ENCODE measurements around the gene INTS13.
"Not testable (repeated sequence)": the region's sequence is repeated elsewhere in the genome, so short reads cannot be mapped to it uniquely, and the experiment has no call there.

Gene INTS13

DNA sequence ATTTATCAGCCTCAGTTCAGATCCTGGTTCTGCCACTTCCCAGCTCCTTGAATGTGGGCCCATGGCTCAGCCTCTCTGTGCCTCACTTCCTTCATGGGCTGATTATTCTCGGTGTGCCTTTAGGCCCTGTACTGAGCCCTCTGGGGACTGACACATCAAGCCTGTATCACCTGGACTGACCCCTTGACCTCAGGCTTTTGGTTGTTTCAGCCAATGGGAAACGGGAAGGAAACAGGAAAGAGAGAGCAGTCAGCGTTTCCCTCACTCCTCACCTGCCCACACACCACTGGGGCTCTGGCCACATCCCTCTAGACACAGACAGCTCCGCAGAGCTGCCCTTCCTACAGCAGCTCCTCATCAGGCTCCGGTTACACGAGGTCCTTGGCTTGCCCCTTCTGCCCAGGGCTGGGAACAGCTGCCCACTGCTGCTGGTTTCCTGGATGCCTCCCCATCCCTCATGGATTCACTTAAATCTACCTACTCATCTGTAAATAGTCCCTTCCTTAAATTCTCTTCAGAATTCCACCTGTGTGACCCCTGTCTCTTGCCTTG, 67.8 kb downstream of the INTS13 start:
- DNase-seq (ENCODE audit: low read depth) = no peak

DNA sequence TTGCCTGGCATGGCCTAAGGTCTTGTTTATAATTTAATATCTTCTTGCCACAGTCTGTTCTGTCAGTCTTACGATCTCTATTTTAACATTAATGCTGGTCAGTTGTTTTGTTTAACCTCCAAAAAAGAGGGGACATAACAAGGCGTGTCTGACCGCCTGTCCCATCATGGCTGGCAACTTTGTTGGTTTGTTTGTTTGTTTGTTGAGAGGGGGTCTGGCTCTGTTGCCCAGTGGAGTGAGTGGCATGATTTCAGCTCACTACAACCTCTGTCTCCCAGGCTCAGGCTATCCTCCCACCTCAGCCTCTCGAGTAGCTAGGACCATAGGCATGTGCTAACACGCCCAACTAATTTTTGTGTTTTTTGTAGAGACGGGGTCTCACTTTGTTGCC, 68.7 kb downstream of the INTS13 start:
- DNase-seq (ENCODE audit: low read depth) = no peak

DNA sequence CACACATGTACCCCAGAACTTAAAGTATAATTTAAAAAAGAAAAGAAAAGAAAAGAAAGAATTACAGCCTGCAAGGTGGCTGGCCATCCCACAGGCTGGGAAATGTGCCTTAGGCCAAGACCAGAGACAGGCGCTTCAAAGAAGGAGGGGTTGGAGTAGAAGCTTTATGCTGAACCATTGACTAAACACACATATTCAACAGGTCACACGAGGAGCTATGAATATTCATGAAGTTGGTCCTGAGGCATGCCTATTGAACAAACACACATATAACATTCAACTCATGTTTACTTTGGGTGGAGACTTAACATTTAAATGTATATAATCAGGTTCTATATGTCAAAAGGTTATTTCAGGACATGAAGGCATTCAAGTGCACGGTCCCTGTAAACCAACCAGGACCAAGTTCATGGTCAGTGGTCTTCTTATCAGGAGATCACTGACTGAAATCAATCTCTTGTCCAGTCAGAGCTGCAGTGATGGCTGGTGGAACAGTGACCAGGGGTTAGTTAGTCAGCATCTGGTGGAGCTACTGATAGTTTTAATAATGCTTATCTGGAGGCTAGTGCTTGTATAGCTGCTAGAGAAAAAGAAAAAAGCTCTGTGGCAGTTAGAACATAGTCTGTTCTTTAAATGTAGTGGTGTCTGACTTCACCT, 69.2 kb downstream of the INTS13 start:
- no peak for DNase-seq (ENCODE audit: low read depth)

DNA sequence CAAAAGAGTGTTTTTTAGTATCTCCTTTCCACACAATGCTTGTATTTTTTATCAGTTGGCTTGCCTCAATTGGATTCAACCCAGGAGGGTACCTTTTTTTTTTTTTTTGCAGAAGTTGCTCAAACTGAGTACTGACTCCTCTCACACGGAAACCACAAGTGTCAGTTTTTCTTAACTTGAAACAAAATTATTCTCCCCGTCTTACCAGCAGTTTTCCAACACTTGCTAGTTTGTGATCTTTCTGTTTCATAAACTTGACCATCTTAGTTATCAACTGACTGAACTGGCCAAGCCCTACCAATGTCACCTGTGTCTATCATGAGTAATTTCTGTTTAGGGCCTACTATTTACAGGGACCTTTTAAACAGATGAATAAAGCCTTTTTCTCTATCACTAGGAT, 70.7 kb downstream of the INTS13 start:
- DNase-seq (ENCODE audit: low read depth) = no peak

DNA sequence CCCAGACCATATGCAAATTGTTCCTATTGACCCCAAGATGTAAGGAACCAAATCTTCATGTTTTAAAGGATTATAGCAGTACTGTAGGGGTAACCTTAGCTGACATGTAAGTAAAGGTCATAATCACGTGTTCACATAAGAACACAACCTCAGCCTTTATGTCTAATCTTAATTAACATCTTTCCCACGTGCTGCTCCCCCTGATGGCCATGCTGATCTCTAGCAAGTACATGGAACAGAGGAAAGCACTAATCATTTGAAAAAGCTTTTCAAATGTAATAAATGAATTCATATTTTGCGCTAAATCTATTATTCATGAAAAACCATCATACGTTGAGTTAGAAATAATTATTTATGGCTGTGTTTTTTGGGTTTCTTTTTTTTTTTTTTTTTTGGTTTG, 74.3 kb downstream of the INTS13 start:
- DNase-seq (ENCODE audit: low read depth) = no peak

DNA sequence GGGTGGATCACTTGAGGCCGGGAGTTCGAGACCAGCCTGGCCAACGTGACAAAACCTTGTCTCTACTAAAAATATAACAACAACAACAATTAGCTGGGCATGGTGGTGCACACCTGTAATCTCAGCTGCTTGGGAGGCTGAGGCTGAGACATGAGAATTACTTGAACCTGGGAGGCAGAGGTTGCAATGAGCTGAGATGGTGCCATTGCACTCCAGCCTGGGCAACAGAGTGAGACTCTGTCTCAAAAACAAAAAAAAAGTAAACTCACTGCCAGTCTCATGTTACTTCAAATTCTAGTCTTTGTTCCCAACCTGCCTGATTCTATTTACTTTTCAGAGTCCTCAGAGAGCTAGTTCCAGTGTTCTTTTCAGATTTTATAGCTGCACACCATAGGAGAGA, 75.0 kb downstream of the INTS13 start:
- DNase-seq (ENCODE audit: low read depth) = not testable (repeated sequence)

DNA sequence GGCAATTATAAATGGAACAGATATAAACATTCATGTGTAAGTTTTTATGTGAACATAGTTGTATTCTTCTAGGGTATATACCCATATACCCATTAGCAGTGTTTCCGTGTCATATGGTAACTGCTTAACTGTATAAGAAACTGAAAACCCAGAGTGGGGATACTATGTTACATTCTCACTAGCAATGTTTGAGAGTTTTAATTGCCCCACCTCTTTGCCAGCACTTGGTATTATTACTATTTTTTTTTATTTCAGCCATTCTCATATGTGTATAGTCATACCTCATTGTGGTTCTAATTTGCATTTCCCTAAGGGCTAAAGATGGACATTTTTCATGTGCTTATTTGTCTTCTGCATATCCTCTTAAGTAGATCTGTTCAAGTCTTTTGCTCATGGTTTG, 76.1 kb downstream of the INTS13 start:
- DNase-seq (ENCODE audit: low read depth) = no peak

DNA sequence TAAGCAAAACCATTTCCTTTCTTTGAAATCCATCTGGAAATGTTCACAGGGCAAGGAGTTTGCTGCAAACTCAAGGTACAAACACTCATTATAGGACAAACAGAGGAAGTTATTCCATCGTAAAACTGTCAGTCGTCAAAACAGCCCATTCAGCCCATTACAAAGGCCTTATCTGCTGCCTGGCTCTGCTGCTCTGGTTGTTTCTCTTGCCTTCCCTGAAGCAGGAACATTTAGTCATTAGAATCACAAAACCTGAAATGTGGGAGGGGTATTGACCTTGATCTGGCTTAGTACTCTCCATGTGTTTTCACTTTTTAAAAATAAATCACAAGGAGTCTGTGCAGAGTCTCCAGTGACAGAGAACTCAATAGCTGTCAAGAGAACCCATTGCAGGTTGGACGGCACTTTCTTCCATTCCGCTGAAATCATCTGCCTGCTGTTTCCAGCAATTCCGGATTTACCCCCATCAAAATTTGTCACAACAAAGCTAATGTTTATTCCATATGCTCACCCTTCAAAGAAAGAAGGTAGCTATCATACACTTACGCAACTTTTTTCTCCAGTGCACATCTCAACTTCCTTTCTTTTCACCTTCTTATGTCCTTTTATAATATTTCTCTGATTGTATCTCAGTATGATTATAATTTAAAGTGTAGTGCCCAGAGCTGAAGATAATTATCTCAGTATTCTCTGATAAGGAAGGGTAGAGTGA, 80.2 kb downstream of the INTS13 start:
- no peak for DNase-seq (ENCODE audit: low read depth)

DNA sequence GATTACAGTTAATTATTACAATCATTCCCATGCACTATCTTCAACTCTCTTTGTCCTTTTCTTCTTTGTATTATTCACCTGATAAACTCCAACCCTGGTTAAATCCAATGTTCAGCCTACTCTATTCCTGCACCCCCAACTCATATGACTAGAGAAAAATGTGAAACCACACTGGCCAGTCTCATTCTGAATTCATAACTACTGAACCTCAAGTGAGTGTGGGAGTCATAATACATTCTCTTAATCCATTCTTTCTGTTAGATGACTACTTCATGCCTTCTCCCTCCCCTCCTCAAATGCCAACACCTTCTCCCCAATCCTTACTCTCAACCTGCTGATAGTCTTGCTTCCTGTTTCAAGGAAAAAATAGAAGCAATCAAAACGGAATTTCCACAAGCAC, 82.4 kb downstream of the INTS13 start:
- DNase-seq (ENCODE audit: low read depth) = no peak

Data from HS-5 (cell line).